Measurements from ENCODE around the gene TSPEAR. TPM values are rescaled to one million over a fixed set of nuclear protein-coding genes. Genes with fewer than 3 reads are reported as not detected.

Gene TSPEAR
- total RNA-seq, 2 experiments from 2014 or later, result not detected

GRCh38 chr21:44613386-44614155 lies 97.8 kb downstream of the TSPEAR start:
- H3K27ac ChIP-seq (ENCODE audit: low read depth, low read length, poor library complexity, severe bottlenecking), result no peak overlapping the region
- H3K9me3 ChIP-seq (ENCODE audit: low read length), result 0 out of 2 replicates have a peak, but pooled peaks cover 9% of the 10 kb centered on the region
- no peak for DNase-seq (ENCODE audit: low spot score)
- peaks cover 5% of the 10 kb centered on the region for H3K4me1 ChIP-seq (ENCODE audit: insufficient read depth, low read length, poor library complexity, severe bottlenecking)
- ChIA-PET POLR2A (no interaction called here), CTCF (ENCODE audit: unreplicated experiment) (no interaction called here)
- no peak overlapping the region for H3K4me3 ChIP-seq (ENCODE audit: low read depth, low read length, poor library complexity, severe bottlenecking)
- TF ChIP-seq, protein P1, sequence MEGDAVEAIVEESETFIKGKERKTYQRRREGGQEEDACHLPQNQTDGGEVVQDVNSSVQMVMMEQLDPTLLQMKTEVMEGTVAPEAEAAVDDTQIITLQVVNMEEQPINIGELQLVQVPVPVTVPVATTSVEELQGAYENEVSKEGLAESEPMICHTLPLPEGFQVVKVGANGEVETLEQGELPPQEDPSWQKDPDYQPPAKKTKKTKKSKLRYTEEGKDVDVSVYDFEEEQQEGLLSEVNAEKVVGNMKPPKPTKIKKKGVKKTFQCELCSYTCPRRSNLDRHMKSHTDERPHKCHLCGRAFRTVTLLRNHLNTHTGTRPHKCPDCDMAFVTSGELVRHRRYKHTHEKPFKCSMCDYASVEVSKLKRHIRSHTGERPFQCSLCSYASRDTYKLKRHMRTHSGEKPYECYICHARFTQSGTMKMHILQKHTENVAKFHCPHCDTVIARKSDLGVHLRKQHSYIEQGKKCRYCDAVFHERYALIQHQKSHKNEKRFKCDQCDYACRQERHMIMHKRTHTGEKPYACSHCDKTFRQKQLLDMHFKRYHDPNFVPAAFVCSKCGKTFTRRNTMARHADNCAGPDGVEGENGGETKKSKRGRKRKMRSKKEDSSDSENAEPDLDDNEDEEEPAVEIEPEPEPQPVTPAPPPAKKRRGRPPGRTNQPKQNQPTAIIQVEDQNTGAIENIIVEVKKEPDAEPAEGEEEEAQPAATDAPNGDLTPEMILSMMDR (conservative IDR thresholded peaks at IDR 0.05; ENCODE audit: low read length), result no peak
- no peak for TF ChIP-seq EZH2phosphoT487 (IDR thresholded peaks at IDR 0.05; ENCODE audit: borderline replicate concordance, low read depth, low read length)
- H3K79me2 ChIP-seq (ENCODE audit: insufficient read depth, low read depth, low read length), result no peaks in the 10 kb centered on the region
- no peaks in the 10 kb centered on the region for H3K9me2 ChIP-seq (ENCODE audit: insufficient read depth, low read length)
- no peaks in the 10 kb centered on the region for H3K36me3 ChIP-seq (ENCODE audit: insufficient read depth, low read length)
- intact Hi-C loops (cut with micrococcal nuclease; ENCODE audit: unreplicated experiment), result no loop called here
- no peak overlapping the region for H3K4me2 ChIP-seq (ENCODE audit: low read length)
- no peak overlapping the region for H2AFZ ChIP-seq (ENCODE audit: low read length)
- no TSS peak for BruUV-seq (replicated peaks)
- no peaks in the 10 kb centered on the region for H4K20me1 ChIP-seq (ENCODE audit: insufficient read depth, low read length)

- H3K4me3 ChIP-seq (ENCODE audit: low read depth, low read length, poor library complexity, severe bottlenecking), result no peak overlapping the region
- CTCF ChIA-PET (ENCODE audit: unreplicated experiment), result no interaction called here
- DNase-seq (ENCODE audit: low spot score), result no peak
- intact Hi-C loops (cut with micrococcal nuclease; ENCODE audit: unreplicated experiment), result no loop called here
- no TSS peak for BruUV-seq (replicated peaks)
- H3K79me2 ChIP-seq (ENCODE audit: insufficient read depth, low read depth, low read length), result no peaks in the 10 kb centered on the region
- H2AFZ ChIP-seq (ENCODE audit: low read length), result no peak overlapping the region
- 0 out of 2 replicates have a peak, but pooled peaks cover 9% of the 10 kb centered on the region for H3K9me3 ChIP-seq (ENCODE audit: low read length)
- no peaks in the 10 kb centered on the region for H3K9me2 ChIP-seq (ENCODE audit: insufficient read depth, low read length)
- TF ChIP-seq EZH2phosphoT487 (IDR thresholded peaks at IDR 0.05; ENCODE audit: borderline replicate concordance, low read depth, low read length), result no peak
- TF ChIP-seq, protein P1 (conservative IDR thresholded peaks at IDR 0.05; ENCODE audit: low read length), result no peak
- no peak overlapping the region for H3K27ac ChIP-seq (ENCODE audit: low read depth, low read length, poor library complexity, severe bottlenecking)
- POLR2A ChIA-PET, result no interaction called here
- H3K36me3 ChIP-seq (ENCODE audit: insufficient read depth, low read length), result no peaks in the 10 kb centered on the region
- H4K20me1 ChIP-seq (ENCODE audit: insufficient read depth, low read length), result no peaks in the 10 kb centered on the region
- no peak overlapping the region for H3K4me2 ChIP-seq (ENCODE audit: low read length)
- H3K4me1 ChIP-seq (ENCODE audit: insufficient read depth, low read length, poor library complexity, severe bottlenecking), result no peaks in the 10 kb centered on the region
Measured at GRCh38 chr21:44612669-44613229, 98.6 kb downstream of the TSPEAR start.

DNA sequence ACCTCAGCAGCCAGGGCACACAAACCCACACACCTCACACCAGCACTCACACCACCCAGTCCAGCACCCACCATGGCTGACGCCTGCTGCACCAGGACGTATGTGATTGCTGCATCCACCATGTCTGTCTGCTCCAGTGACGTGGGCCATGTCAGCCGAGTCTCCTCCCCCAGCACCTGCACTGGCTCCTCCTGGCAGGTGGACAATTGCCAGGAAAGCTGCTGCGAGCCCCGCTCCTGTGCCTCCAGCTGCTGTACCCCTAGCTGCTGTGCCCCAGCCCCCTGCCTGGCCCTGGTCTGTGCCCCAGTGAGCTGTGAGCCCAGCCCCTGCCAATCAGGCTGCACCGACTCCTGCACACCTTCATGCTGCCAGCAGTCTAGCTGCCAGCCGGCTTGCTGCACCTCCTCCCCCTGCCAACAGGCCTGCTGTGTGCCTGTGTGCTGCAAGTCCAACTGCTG lies 99.3 kb downstream of the TSPEAR start, which contains the start of gene KRTAP10-8:
KRTAP10-8 (plus strand) TSS at position 51 of the 458 bp plus-strand sequence; CDS start at position 73, 22 bp downstream.
- BruUV-seq (replicated peaks), result no TSS peak

More for the DNA sequence above, 99.3 kb downstream of the TSPEAR start, which contains the start of gene KRTAP10-8:
- Histone ChIP-seq H3K4me3 (ENCODE audit: low read depth, low read length, poor library complexity, severe bottlenecking) (no peak within 1 kb of the TSS), H3K4me1 (ENCODE audit: insufficient read depth, low read length, poor library complexity, severe bottlenecking) (no peaks in the 10 kb centered on the region), H3K36me3 (ENCODE audit: insufficient read depth, low read length) (no peaks in the 10 kb centered on the region), H3K27ac (ENCODE audit: low read depth, low read length, poor library complexity, severe bottlenecking) (no peak within 1 kb of the TSS), H2AFZ (ENCODE audit: low read length) (no peak within 1 kb of the TSS), H3K4me2 (ENCODE audit: low read length) (no peak within 1 kb of the TSS), H4K20me1 (ENCODE audit: insufficient read depth, low read length) (no peaks in the 10 kb centered on the region), H3K79me2 (ENCODE audit: insufficient read depth, low read depth, low read length) (no peaks in the 10 kb centered on the region), H3K9me2 (ENCODE audit: insufficient read depth, low read length) (no peaks in the 10 kb centered on the region), H3K9me3 (ENCODE audit: low read length) (0 out of 2 replicates have a peak, but pooled peaks cover 9% of the 10 kb centered on the region)
- ChIA-PET CTCF (ENCODE audit: unreplicated experiment) (no interaction called here), POLR2A (no interaction called here)
- no peak for DNase-seq (ENCODE audit: low spot score)
- TF ChIP-seq, protein P1 (conservative IDR thresholded peaks at IDR 0.05; ENCODE audit: low read length), result no peak
- no peak for TF ChIP-seq EZH2phosphoT487 (IDR thresholded peaks at IDR 0.05; ENCODE audit: borderline replicate concordance, low read depth, low read length)
- intact Hi-C loops (cut with micrococcal nuclease; ENCODE audit: unreplicated experiment), result no loop called here

All from OCI-LY7 (cell line).